Testis (tissue), 3 donors: Measurements from ENCODE around the gene EOMES. TPM values are rescaled to one million over a fixed set of nuclear protein-coding genes. Genes with fewer than 3 reads are reported as not detected.

Experiments
- DNase-seq: peaks from one replicate; pipeline ENCODE4 v3.0.0-alpha.2; 2019
- H3K27ac ChIP-seq, 2 donors: fragments of 200-600 bp; sonication (generic); one replicate each; pipeline ENCODE4 v1.5.1; 2019
- H3K27me3 ChIP-seq: fragments of 200-600 bp; sonication (generic); one replicate; pipeline ENCODE4 v1.5.1; 2019
- H3K36me3 ChIP-seq: fragments of 200-600 bp; sonication (generic); one replicate; pipeline ENCODE4 v1.5.1; 2017; ENCODE audit warnings: low read depth; ENCODE audit errors: missing control alignments
- H3K4me1 ChIP-seq: fragments of 200-600 bp; sonication (generic); one replicate; pipeline ENCODE4 v1.5.1; 2019
- H3K4me3 ChIP-seq, 2 donors: fragments of 200-600 bp; sonication (generic); one replicate each; pipeline ENCODE4 v1.5.1; 2017 to 2019
- H3K9me3 ChIP-seq: fragments of 200-600 bp; sonication (generic); one replicate; pipeline ENCODE4 v1.5.1; 2017
- POLR2A ChIP-seq: fragments of 450-650 bp; IDR thresholded peaks from one replicate; pipeline ENCODE4 v1.6.1; 2017; ENCODE audit warnings: antibody characterized with exemption, mild to moderate bottlenecking, moderate library complexity
- WGBS, 2 donors: methylation state at CpG; one replicate each; pipeline ENCODE4 v1.1.5; 2018; 5-methylcytosine and 5-hydroxymethylcytosine counted together
- intact Hi-C: fragments of 100-400 bp; cut with DNase I; formaldehyde crosslinking; loops from one replicate; pipeline ENCODE4 v1.15.1; 2023; ENCODE audit warnings: low total_unique reads
- polyA plus RNA-seq: library from polyadenylated mRNA; stranded (reverse); fragments of 350-450 nt; fragmentation: Illumina TruSeq; extraction: RNeasy Lipid Tissue Mini Kit (QIAGEN cat#74804); gene quantifications from one replicate; pipeline ENCODE4 v1.2.3, GENCODE V29; 2014; ENCODE audit warnings: low read depth, low replicate concordance; ENCODE audit not compliant: insufficient read depth
- total RNA-seq, 2 donors: library from RNA; depleted of rRNA; stranded (reverse); fragments of >200 nt; gene quantifications; one replicate each; pipeline ENCODE4 v1.2.3, GENCODE V29; 2016
- TF ChIP-seq, protein P1 (sequence below), 3 experiments: fragments of 450-650 bp in 2 of 3; fragments of 200-600 bp in 1 of 3; sonication (generic) in 1 of 3; IDR thresholded peaks; one replicate each; pipeline ENCODE4 v1.5.1; 2016 to 2019; ENCODE audit warnings: antibody characterized with exemption in 3 of 3, mild to moderate bottlenecking in 2 of 3, moderate library complexity in 1 of 3

The EOMES gene
- total and polyA plus RNA-seq, 3 donors from 2014 or later, result 0.71 to 0.93 (median 0.84) TPM

DNA sequence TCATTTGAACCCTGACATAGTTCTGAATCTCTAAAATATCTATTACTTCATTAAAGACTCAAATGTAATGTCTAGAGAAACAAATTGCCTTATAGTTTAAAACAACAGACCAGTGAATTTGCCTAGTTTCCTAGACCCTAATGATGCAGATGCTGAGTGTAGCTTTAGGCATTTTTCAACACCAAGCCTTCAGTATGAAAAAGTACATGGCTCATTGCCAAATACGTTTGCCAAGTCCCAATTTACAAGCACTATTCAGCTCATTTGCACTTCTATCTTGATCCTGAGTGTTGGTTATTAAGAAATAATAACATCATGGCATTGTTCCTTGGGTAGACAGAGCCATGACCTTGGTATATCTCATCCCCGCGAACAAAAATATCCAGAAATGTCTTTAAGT lies 46.8 kb downstream of the EOMES start:
- WGBS, 2 donors, result 40 to 55% methylated on average over 3 of the region's 3 CpGs
- Histone ChIP-seq H3K4me3 (no peak overlapping the region), H3K27ac (no peak overlapping the region), H3K4me1 (peaks cover 3% of the 10 kb centered on the region), H3K27me3 (no peaks in the 10 kb centered on the region), H3K36me3 (no peaks in the 10 kb centered on the region), H3K9me3 (no peaks in the 10 kb centered on the region)
- no peak for TF ChIP-seq POLR2A
- TF ChIP-seq, protein P1, sequence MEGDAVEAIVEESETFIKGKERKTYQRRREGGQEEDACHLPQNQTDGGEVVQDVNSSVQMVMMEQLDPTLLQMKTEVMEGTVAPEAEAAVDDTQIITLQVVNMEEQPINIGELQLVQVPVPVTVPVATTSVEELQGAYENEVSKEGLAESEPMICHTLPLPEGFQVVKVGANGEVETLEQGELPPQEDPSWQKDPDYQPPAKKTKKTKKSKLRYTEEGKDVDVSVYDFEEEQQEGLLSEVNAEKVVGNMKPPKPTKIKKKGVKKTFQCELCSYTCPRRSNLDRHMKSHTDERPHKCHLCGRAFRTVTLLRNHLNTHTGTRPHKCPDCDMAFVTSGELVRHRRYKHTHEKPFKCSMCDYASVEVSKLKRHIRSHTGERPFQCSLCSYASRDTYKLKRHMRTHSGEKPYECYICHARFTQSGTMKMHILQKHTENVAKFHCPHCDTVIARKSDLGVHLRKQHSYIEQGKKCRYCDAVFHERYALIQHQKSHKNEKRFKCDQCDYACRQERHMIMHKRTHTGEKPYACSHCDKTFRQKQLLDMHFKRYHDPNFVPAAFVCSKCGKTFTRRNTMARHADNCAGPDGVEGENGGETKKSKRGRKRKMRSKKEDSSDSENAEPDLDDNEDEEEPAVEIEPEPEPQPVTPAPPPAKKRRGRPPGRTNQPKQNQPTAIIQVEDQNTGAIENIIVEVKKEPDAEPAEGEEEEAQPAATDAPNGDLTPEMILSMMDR (IDR thresholded peaks at IDR 0.05), result no peak
- DNase-seq, result no peak
- intact Hi-C loops, result no loop called here

DNA sequence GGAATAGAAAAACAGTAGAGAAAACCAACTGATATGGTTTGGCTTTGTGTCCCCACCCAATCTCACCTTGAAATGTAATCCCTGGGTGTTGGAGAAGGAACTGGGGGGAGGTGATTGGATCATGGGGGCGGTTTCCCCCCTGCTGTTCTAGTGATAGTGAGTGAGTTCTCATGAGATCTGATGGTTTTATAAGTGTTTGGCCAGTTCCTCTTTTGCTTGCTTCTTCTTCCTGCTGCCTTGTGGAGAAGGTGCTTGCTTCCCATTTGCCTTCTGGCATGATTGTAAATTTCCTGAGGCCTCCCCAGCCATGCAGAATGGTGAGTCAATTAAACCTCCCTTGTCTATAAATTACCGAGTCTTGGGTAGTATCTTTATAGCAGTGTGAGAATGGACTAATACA lies 48.4 kb downstream of the EOMES start:
- Histone ChIP-seq H3K27me3 (no peaks in the 10 kb centered on the region), H3K27ac (no peak overlapping the region), H3K36me3 (no peaks in the 10 kb centered on the region), H3K9me3 (no peaks in the 10 kb centered on the region), H3K4me1 (no peaks in the 10 kb centered on the region), H3K4me3 (no peak overlapping the region)
- no peak for TF ChIP-seq POLR2A
- TF ChIP-seq, protein P1 (IDR thresholded peaks at IDR 0.05), result no peak
- 70 to 79% methylated on average over 2 of the region's 2 CpGs for WGBS, 2 donors
- intact Hi-C loops, result no loop called here
- DNase-seq, result no peak

DNA sequence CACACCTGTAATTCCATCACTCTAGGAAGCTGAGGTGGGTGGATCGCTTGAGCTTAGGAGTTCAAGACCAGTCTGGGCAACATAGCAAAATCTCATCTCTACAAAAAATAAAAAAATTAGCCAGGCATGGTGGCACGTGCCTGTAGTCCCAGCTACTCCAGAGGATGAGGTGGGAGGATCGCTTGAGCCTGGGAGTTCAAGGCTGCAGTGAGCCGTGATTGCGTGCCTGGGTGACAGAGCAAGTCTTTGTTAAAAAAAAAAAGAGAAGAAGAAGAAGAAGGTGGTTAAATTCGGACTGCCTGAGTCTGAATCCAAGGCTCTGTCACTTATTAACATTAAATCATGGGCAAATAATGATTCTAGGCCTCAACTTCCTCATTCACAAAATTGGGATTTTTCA lies 51.0 kb downstream of the EOMES start:
- peak; percentile 54 for DNase-seq
- Histone ChIP-seq H3K4me1 (peaks cover 4% of the 10 kb centered on the region), H3K36me3 (no peaks in the 10 kb centered on the region), H3K4me3 (no peak overlapping the region), H3K27ac (no peak overlapping the region), H3K27me3 (no peaks in the 10 kb centered on the region), H3K9me3 (no peaks in the 10 kb centered on the region)
- 64 to 76% methylated on average over 6 of the region's 6 CpGs for WGBS, 2 donors
- TF ChIP-seq, protein P1 (IDR thresholded peaks at IDR 0.05), result no peak
- no peak for TF ChIP-seq POLR2A
- intact Hi-C loops, result no loop called here

DNA sequence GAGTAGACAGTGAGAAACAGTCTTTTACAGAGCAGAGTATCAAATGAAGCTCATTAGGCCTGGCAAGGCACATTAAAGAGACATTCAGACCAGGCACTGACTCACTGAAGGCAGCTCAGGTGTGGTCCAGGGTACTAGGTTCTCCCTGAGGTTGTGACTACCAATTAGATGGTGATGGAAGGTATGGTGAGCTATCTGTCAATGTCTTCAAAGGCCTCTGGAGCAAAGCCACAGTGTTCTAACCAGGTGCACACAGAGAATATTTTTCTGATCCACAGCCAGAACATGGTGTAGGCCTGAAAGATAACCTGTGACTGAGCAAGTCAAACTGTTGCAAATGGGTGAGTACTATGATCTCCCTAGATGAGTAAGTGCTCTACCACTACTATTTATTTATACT lies 51.5 kb downstream of the EOMES start:
- no peak overlapping the region for H3K27ac ChIP-seq
- TF ChIP-seq, protein P1 (IDR thresholded peaks at IDR 0.05), result no peak
- TF ChIP-seq POLR2A, result no peak
- no peaks in the 10 kb centered on the region for H3K36me3 ChIP-seq
- H3K4me1 ChIP-seq, result peaks cover 4% of the 10 kb centered on the region
- no peak for DNase-seq
- H3K9me3 ChIP-seq, result no peaks in the 10 kb centered on the region
- H3K27me3 ChIP-seq, result no peaks in the 10 kb centered on the region
- H3K4me3 ChIP-seq, result no peak overlapping the region
- intact Hi-C loops, result no loop called here

DNA sequence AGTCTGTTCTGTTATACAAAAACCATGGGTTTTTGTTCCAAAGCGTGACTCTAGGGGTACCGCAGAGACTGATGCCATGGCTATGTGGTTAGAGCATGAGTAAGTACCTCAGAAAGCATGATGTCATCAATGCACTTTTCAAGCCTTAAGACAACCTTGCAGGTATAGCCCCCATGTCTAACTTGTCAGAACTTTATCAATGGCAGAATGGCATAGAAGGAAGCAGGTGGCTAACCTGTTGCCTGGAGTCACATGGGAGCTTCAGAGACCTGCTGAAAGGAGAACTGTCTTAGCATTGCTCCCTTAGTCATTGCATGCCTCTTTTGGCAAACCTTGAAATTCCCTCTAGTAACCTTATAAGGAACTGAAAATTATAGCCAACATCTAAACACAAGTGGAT lies 52.5 kb downstream of the EOMES start:
- Histone ChIP-seq H3K36me3 (no peaks in the 10 kb centered on the region), H3K4me3 (no peak overlapping the region), H3K9me3 (no peaks in the 10 kb centered on the region), H3K4me1 (peaks cover 4% of the 10 kb centered on the region), H3K27me3 (no peaks in the 10 kb centered on the region), H3K27ac (no peak overlapping the region)
- no peak for DNase-seq
- TF ChIP-seq, protein P1 (IDR thresholded peaks at IDR 0.05), result no peak
- no peak for TF ChIP-seq POLR2A
- 69 to 95% methylated on average over 2 of the region's 2 CpGs for WGBS, 2 donors
- intact Hi-C loops, result no loop called here
